GM12878 (cell line): Measurements from ENCODE around the gene INTS13. TPM values are rescaled to one million over a fixed set of nuclear protein-coding genes. Genes with fewer than 3 reads are reported as not detected.

Source experiments
- ATAC-seq: fragments of 200-7000 bp; cut with Tn5 transposase; 3 replicates; pipeline ENCODE4 v1.9.1; 2020; ENCODE audit warnings: mild to moderate bottlenecking, moderate library complexity
- BruUV-seq: library from RNA; stranded (reverse); fragments of 400-500 nt; replicated peaks from 2 replicates; lab custom pipeline; 2021; lab: Mats Ljungman, UMichigan
- CTCF ChIA-PET: fragments of 300-600 bp; sonication (Branson Sonifier 250); formaldehyde crosslinking; extraction: SDS; loops from one replicate; lab custom pipeline; 2021; ENCODE audit warnings: inconsistent platforms; lab: Yijun Ruan, JAX
- POLR2A ChIA-PET: fragments of 350-600 bp; formaldehyde crosslinking; extraction: SDS; loops from one replicate; lab custom pipeline; 2021; ENCODE audit warnings: inconsistent platforms; lab: Charles Lee
- RAD21 ChIA-PET: fragments of 300-600 bp; sonication (Branson Sonifier 250); formaldehyde crosslinking; loops from one replicate; lab custom pipeline; 2023; ENCODE audit warnings: antibody characterized with exemption; ENCODE audit not compliant: unreplicated experiment; lab: Charles Lee
- SMC1A ChIA-PET: fragments of 300-600 bp; sonication (Branson Sonifier 250); formaldehyde crosslinking; loops from one replicate; lab custom pipeline; 2023; ENCODE audit not compliant: unreplicated experiment, uncharacterized antibody; lab: Charles Lee
- DNase-seq: peaks from one replicate; pipeline ENCODE4 v3.0.0-alpha.2; 2011; ENCODE audit warnings: low read depth, low spot score
- FAIRE-seq: peaks from 3 replicates; lab custom pipeline; 2011; peaks lifted over from hg19 to GRCh38; lab: Jason Lieb, UNC
- H2AFZ ChIP-seq: 2 replicates; pipeline ENCODE4 v1.6.0; 2011; ENCODE audit warnings: low read depth, low read length, control low read depth; ENCODE audit not compliant: control insufficient read depth
- H3K27ac ChIP-seq: 2 replicates; pipeline ENCODE4 v1.5.1; 2011; ENCODE audit warnings: control low read depth; ENCODE audit not compliant: control insufficient read depth, insufficient read depth
- H3K27me3 ChIP-seq, 2 experiments: replicated peaks in 1 of 2; 2 replicates each; pipeline versions ENCODE4 v1.6.0 to v1.6.1; 2011; ENCODE audit warnings: low read length in 1 of 2; ENCODE audit not compliant: control insufficient read depth in 2 of 2, insufficient read depth in 2 of 2
- H3K36me3 ChIP-seq, 2 experiments: 2 replicates each; pipeline ENCODE4 v1.5.1; 2011; ENCODE audit warnings: low read length in 1 of 2; ENCODE audit not compliant: control insufficient read depth in 2 of 2, insufficient read depth in 2 of 2
- H3K4me1 ChIP-seq: 2 replicates; pipeline ENCODE4 v1.6.1; 2011; ENCODE audit warnings: mild to moderate bottlenecking, low read length, moderate library complexity, mixed read lengths; ENCODE audit not compliant: control insufficient read depth, insufficient read depth
- H3K4me2 ChIP-seq: 2 replicates; pipeline ENCODE4 v1.6.0; 2011; ENCODE audit warnings: control low read depth; ENCODE audit not compliant: control insufficient read depth, insufficient read depth
- H3K4me3 ChIP-seq: fragments of 200-600 bp; sonication (generic); 2 replicates; pipeline ENCODE4 v1.5.1; 2016
- H3K79me2 ChIP-seq: 2 replicates; pipeline ENCODE4 v1.6.0; 2011; ENCODE audit warnings: low read length; ENCODE audit not compliant: control insufficient read depth, insufficient read depth
- H3K9ac ChIP-seq: 2 replicates; pipeline ENCODE4 v1.8.0; 2011; ENCODE audit warnings: low read length, control low read depth, mixed read lengths; ENCODE audit not compliant: control insufficient read depth, insufficient read depth
- H3K9me3 ChIP-seq: replicated peaks from 3 replicates; pipeline ENCODE4 v1.5.1; 2011; ENCODE audit warnings: mild to moderate bottlenecking, low read length; ENCODE audit not compliant: control insufficient read depth, insufficient read depth
- H4K20me1 ChIP-seq: 2 replicates; pipeline ENCODE4 v1.6.0; 2011; ENCODE audit not compliant: control insufficient read depth, insufficient read depth
- ASH2L ChIP-seq: fragments of 300-600, 200-600 bp; sonication (generic); IDR thresholded peaks from 2 replicates; pipeline ENCODE4 v1.6.1; 2017; ENCODE audit warnings: low read depth, mild to moderate bottlenecking, borderline replicate concordance
- ATF2 ChIP-seq: IDR thresholded peaks from 2 replicates; pipeline ENCODE4 v1.6.1; 2012; ENCODE audit warnings: low read length, inconsistent platforms
- ATF3 ChIP-seq: IDR thresholded peaks from 2 replicates; pipeline ENCODE4 v1.6.1; 2011; ENCODE audit warnings: low read depth, mild to moderate bottlenecking, low read length, moderate library complexity, borderline replicate concordance; ENCODE audit errors: extremely low read depth
- BACH1 ChIP-seq: fragments of 450-650 bp; IDR thresholded peaks from 2 replicates; pipeline ENCODE4 v1.6.1; 2017; ENCODE audit warnings: mild to moderate bottlenecking, borderline replicate concordance
- BHLHE40 ChIP-seq, 2 experiments: fragments of 450-650 bp in 1 of 2; IDR thresholded peaks; 2 replicates each; pipeline ENCODE4 v1.6.1; 2011 to 2017; ENCODE audit warnings: low read depth in 2 of 2, borderline replicate concordance in 1 of 2, improper control_type of control experiment in 1 of 2, low read length in 1 of 2, mild to moderate bottlenecking in 1 of 2
- IKZF1 ChIP-seq: fragments of 450-650 bp; conservative IDR thresholded peaks from 2 replicates; pipeline ENCODE4 v1.6.1; 2017; ENCODE audit warnings: antibody characterized with exemption, mild to moderate bottlenecking
- KLF5 ChIP-seq: fragments of 450-650 bp; IDR thresholded peaks from 2 replicates; pipeline ENCODE4 v1.6.1; 2014; ENCODE audit warnings: mild to moderate bottlenecking; ENCODE audit not compliant: partially characterized antibody
- NFYB ChIP-seq: IDR thresholded peaks from 2 replicates; pipeline ENCODE4 v1.6.1; 2011; ENCODE audit warnings: low read depth, mild to moderate bottlenecking, low read length, improper control_type of control experiment, moderate library complexity; ENCODE audit not compliant: insufficient read depth
- POLR2AphosphoS2 ChIP-seq: IDR thresholded peaks from 2 replicates; pipeline ENCODE4 v1.6.1; 2011; ENCODE audit warnings: low read depth, mild to moderate bottlenecking, low read length, improper control_type of control experiment, moderate library complexity
- RB1 ChIP-seq: fragments of 450-650 bp; formaldehyde crosslinking; IDR thresholded peaks from 2 replicates; pipeline ENCODE4 v1.6.1; 2017; ENCODE audit warnings: mild to moderate bottlenecking, borderline replicate concordance
- SMARCA5 ChIP-seq: fragments of 450-650 bp; IDR thresholded peaks from 2 replicates; pipeline ENCODE4 v1.6.1; 2017; ENCODE audit warnings: mild to moderate bottlenecking
- TBL1XR1 ChIP-seq: IDR thresholded peaks from 2 replicates; pipeline ENCODE4 v1.6.1; 2012; ENCODE audit warnings: low read depth, low read length, improper control_type of control experiment
- YY1 ChIP-seq: IDR thresholded peaks from 2 replicates; pipeline ENCODE4 v1.6.1; 2011; ENCODE audit warnings: low read depth, mild to moderate bottlenecking, low read length
- ZBTB4 ChIP-seq: fragments of 450-650 bp; formaldehyde crosslinking; IDR thresholded peaks from 2 replicates; pipeline ENCODE4 v1.4.0; 2022; ENCODE audit warnings: mild to moderate bottlenecking, moderate library complexity
- WGBS: methylation state at CpG from one replicate; pipeline ENCODE4 v1.1.6; 2016; ENCODE audit warnings: low lambda C conversion rate; ENCODE audit not compliant: insufficient replicate concordance, insufficient coverage; ENCODE audit errors: missing lambda C conversion rate; 5-methylcytosine and 5-hydroxymethylcytosine counted together
- in situ Hi-C: fragments of 300-500 bp; cut with MboI; formaldehyde crosslinking; loops from 9 replicates; pipeline ENCODE4 v1.14.3; 2018; ENCODE audit warnings: mixed read lengths
- intact Hi-C: fragments of 100-400 bp; cut with micrococcal nuclease; formaldehyde crosslinking; loops from one replicate; pipeline ENCODE4 v1.14.2; 2022; ENCODE audit not compliant: unreplicated experiment
- polyA plus RNA-seq, 11 experiments: library from polyadenylated mRNA; depleted of rRNA in 4 of 11; unstranded in 6 of 11; stranded (reverse) in 5 of 11; fragments of >200 nt; fragmentation: Nextera tagmentation in 4 of 11; fragmentation: Illumina TruSeq in 1 of 11; extraction: Ambion mirVana in 4 of 11; extraction: Trizol in 1 of 11; gene quantifications; 1 replicate in 1 of 11; 2 replicates in 10 of 11; pipeline versions ENCODE4 v1.2.1 to v1.2.3, GENCODE V29; 2011 to 2016; ENCODE audit warnings: inconsistent platforms in 2 of 11, missing spikeins in 2 of 11, low read depth in 1 of 11
- total RNA-seq, 4 experiments: library from RNA; depleted of rRNA in 3 of 4; stranded (reverse); fragments of >200 nt in 3 of 4; fragmentation: Illumina TruSeq in 1 of 4; extraction: Trizol in 1 of 4; gene quantifications; 2 replicates each; pipeline versions ENCODE4 v1.2.1 to v1.2.3, GENCODE V29; 2013 to 2021

Gene INTS13
- total and polyA plus RNA-seq, 10 of the 15 experiments (the other 5 are each of a cell fraction or from before 2014, with no cell fraction given): 33.4 to 72.0 (median 59.9) TPM

- H3K27ac ChIP-seq: no peak overlapping the region
- SMC1A ChIA-PET: interaction anchor here (0.6 to 1.8 kb wide), 6 partner anchors 12 to 570 kb away, joined by 3 to 5 read pairs (median 4); no protein-coding TSS in a partner anchor
- no peak for FAIRE-seq
- no peak overlapping the region for H3K4me3 ChIP-seq
- in situ Hi-C loops (no loop called here), intact Hi-C loops (no loop called here)
- WGBS: 93% methylated on average over 2 of the region's 2 CpGs
- H3K4me2 ChIP-seq: no peak overlapping the region
- RAD21 ChIA-PET: interaction anchor here (1.6 kb wide), 1 partner anchor 34 kb away, joined by 3 read pairs; no protein-coding TSS in a partner anchor
- no peak for DNase-seq
- no TSS peak for BruUV-seq
- POLR2A ChIA-PET: no interaction called here
- H3K36me3 ChIP-seq: peaks cover 11 to 44% of the 10 kb centered on the region in 2 experiments
- H4K20me1 ChIP-seq: no peaks in the 10 kb centered on the region
- peaks cover 7% of the 10 kb centered on the region for H3K4me1 ChIP-seq
- no peaks in the 10 kb centered on the region; the same call in 1 of the 2 replicates for H3K79me2 ChIP-seq
- ATAC-seq: no peak
- H2AFZ ChIP-seq: no peak overlapping the region
- H3K9me3 ChIP-seq: no peaks in the 10 kb centered on the region
- no peaks in the 10 kb centered on the region for H3K27me3 ChIP-seq
- no peak overlapping the region for H3K9ac ChIP-seq
- CTCF ChIA-PET: interaction anchor here (1.1 to 1.6 kb wide), 3 partner anchors 16 to 124 kb away, joined by 3 to 6 read pairs (median 4); no protein-coding TSS in a partner anchor
- TF ChIP-seq NFYB: no peak
- no peak for TF ChIP-seq TBL1XR1
- TF ChIP-seq ATF2: no peak
- TF ChIP-seq YY1: no peak
- no peak for TF ChIP-seq ASH2L
- no peak for TF ChIP-seq KLF5
- TF ChIP-seq IKZF1: no peak
- no peak for TF ChIP-seq ZBTB4 (CRISPR knock-in tag)
- no peak for TF ChIP-seq BACH1
- no peak for TF ChIP-seq BHLHE40 (IDR thresholded peaks at IDR 0.05; ENCODE audit: borderline replicate concordance in 1 of 2, low read depth in 2 of 2, low read length in 1 of 2)
- no peak for TF ChIP-seq ATF3
- no peak for TF ChIP-seq RB1
- no peak for TF ChIP-seq SMARCA5
- no peak for TF ChIP-seq POLR2AphosphoS2
These were observed 38.9 kb upstream of the INTS13 start for GRCh38 chr12:26976687-26977086.
